Measurements from ENCODE around the gene CNTNAP5.

CNTNAP5 gene

DNA sequence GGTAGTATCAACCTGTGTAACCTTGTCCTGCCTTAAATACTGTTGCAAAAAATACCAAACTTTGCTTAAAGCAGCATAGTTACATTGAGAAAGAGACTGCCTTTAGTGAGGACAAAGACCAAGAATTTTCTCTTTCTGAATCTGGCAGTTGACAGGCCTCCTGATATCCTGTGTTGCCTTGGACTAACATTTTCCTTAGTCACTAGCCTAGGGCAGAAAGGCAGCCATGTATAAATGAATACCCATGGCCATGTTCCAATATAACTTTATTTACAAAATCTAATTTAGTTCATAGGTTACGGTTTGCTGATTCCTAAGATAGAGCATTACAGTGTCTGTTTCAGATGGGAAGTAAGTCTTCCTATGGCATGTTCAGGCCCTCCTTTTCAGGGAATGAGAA is 895.4 kb downstream of the CNTNAP5 start:
- H3K4me3 ChIP-seq (ENCODE audit: low read depth, low read length) = no peak overlapping the region
- no peak for DNase-seq (ENCODE audit: low read depth)
- TF ChIP-seq CTCF (conservative IDR thresholded peaks at IDR 0.05; ENCODE audit: low read depth, low read length) = no peak

- no peak for TF ChIP-seq CTCF (conservative IDR thresholded peaks at IDR 0.05; ENCODE audit: low read depth, low read length)
- no peak for DNase-seq (ENCODE audit: low read depth)
- no peak overlapping the region for H3K4me3 ChIP-seq (ENCODE audit: low read depth, low read length)
Observed at GRCh38 chr2:124921191-124921590, 896.1 kb downstream of the CNTNAP5 start.

DNA sequence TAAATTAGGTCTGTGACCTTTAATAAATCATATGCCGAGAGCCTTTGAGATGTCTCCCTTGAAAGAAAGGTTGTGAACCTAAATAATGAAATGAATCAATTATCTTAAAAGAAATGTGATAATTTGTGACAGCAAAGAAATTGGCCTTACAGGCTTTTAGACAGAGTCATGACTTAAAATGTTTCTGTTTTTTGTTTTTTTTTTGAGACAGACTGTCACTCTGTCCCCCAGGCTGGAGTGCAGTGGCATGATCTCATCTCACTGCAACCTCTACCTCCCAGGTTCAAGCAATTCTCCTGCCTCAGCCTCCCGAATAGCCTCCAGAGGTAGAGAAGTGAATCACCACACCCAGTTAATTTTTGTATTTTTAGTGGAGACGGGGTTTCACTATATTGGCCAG is 898.0 kb downstream of the CNTNAP5 start:
- TF ChIP-seq CTCF (conservative IDR thresholded peaks at IDR 0.05; ENCODE audit: low read depth, low read length) = no peak
- DNase-seq (ENCODE audit: low read depth) = no peak
- no peak overlapping the region for H3K4me3 ChIP-seq (ENCODE audit: low read depth, low read length)

GRCh38 chr2:124933883-124934282 is 908.8 kb downstream of the CNTNAP5 start:
- TF ChIP-seq CTCF (conservative IDR thresholded peaks at IDR 0.05; ENCODE audit: low read depth, low read length) = no peak
- no peak for DNase-seq (ENCODE audit: low read depth)
- no peak overlapping the region for H3K4me3 ChIP-seq (ENCODE audit: low read depth, low read length)

- TF ChIP-seq CTCF (conservative IDR thresholded peaks at IDR 0.05; ENCODE audit: low read depth, low read length) = no peak
- no peak overlapping the region for H3K4me3 ChIP-seq (ENCODE audit: low read depth, low read length)
- DNase-seq (ENCODE audit: low read depth) = no peak
Observed at GRCh38 chr2:124953921-124954320, 928.8 kb downstream of the CNTNAP5 start.

DNA sequence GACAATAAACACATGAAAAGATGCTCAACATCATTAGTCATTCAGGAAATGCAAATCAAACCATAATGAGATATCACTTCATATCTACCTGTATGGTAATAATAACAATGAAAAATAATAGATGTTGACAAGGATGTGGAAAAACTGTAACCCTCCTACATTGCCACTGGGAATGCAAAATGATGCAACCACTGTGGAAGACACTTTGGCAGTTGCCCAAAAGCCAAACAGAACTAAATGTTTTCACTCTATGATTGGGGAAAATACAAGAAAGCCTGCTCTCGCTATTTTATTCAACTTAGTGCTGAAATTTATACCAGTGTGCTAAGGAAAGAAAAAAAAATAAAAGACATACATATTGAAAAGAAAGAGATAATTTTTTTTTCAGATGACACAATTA is 934.5 kb downstream of the CNTNAP5 start:
- TF ChIP-seq CTCF (conservative IDR thresholded peaks at IDR 0.05; ENCODE audit: low read depth, low read length) = no peak
- DNase-seq (ENCODE audit: low read depth) = no peak
- no peak overlapping the region for H3K4me3 ChIP-seq (ENCODE audit: low read depth, low read length)

DNA sequence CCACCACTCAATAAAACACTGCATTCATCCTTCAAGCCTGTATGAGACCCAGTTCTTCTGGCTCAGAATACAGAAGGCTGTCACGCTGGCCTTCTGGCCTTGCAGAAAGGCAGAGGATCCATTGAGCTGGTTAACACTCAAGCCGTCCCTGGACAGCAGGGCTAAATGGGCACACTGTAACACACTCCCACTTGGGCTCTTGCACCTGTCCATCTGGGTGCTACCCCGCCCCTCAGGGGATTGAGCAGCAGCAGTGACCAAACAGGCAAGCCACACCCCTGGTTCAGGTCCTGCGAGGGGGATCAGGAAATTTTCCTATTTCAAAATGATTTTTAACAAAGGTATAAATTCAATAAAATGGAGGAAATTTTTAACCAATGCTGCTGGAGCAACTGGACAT is 936.0 kb downstream of the CNTNAP5 start:
- no peak overlapping the region for H3K4me3 ChIP-seq (ENCODE audit: low read depth, low read length)
- no peak for TF ChIP-seq CTCF (conservative IDR thresholded peaks at IDR 0.05; ENCODE audit: low read depth, low read length)
- no peak for DNase-seq (ENCODE audit: low read depth)
